Uterus (tissue), 4 donors: ENCODE measurements around the gene NUDT13. TPM values are rescaled to one million over a fixed set of nuclear protein-coding genes. Genes with fewer than 3 reads are reported as not detected.

Experiments used
- DNase-seq, 2 donors: peaks; one replicate each; pipeline ENCODE4 v3.0.0-alpha.2; 2019 to 2020
- H3K27ac ChIP-seq, 2 donors: fragments of 200-600 bp; sonication (generic); 1 replicate in 1 of 2; 2 replicates in 1 of 2; pipeline ENCODE4 v1.5.1; 2016 to 2018
- H3K27me3 ChIP-seq, 2 donors: fragments of 200-600 bp; sonication (generic); one replicate each; pipeline ENCODE4 v1.5.1; 2018 to 2019; ENCODE audit warnings: control low read depth in 1 of 2
- H3K36me3 ChIP-seq, 2 donors: fragments of 200-600 bp; sonication (generic); one replicate each; pipeline ENCODE4 v1.5.1; 2019; ENCODE audit warnings: control low read depth in 1 of 2
- H3K4me1 ChIP-seq, 2 donors: fragments of 200-600 bp; sonication (generic); one replicate each; pipeline ENCODE4 v1.5.1; 2018 to 2019; ENCODE audit warnings: control low read depth in 1 of 2
- H3K4me3 ChIP-seq, 2 donors: fragments of 200-600 bp; sonication (generic); 1 replicate in 1 of 2; 2 replicates in 1 of 2; pipeline ENCODE4 v1.5.1; 2018 to 2019; ENCODE audit warnings: mild to moderate bottlenecking in 1 of 2
- H3K9me3 ChIP-seq, 2 donors: fragments of 200-600 bp; sonication (generic); one replicate each; pipeline ENCODE4 v1.5.1; 2019; ENCODE audit warnings: control low read depth in 1 of 2
- CTCF ChIP-seq, 4 experiments: fragments of 200-600 bp in 2 of 4; fragments of 450-650 bp in 2 of 4; sonication (generic) in 2 of 4; IDR thresholded peaks; one replicate each; pipeline ENCODE4 v1.5.1; 2016 to 2019; ENCODE audit warnings: antibody characterized with exemption in 4 of 4, mild to moderate bottlenecking in 2 of 4, moderate library complexity in 1 of 4
- POLR2A ChIP-seq, 2 donors: fragments of 450-650 bp; IDR thresholded peaks; one replicate each; pipeline ENCODE4 v1.6.1; 2016; ENCODE audit warnings: antibody characterized with exemption in 2 of 2, mild to moderate bottlenecking in 1 of 2, moderate library complexity in 1 of 2
- intact Hi-C: fragments of 100-400 bp; cut with DNase I; formaldehyde crosslinking; loops from one replicate; pipeline ENCODE4 v1.15.1; 2023; ENCODE audit warnings: low total_unique reads
- total RNA-seq, 4 donors: library from RNA; depleted of rRNA in 3 of 4; stranded (reverse); fragments of >200 nt in 3 of 4; gene quantifications; one replicate each; pipeline versions ENCODE4 v1.1.0 to v1.2.4, GENCODE V29; 2014 to 2023
- donor health status: DM: yes; HTN: yes; CAD: no.

NUDT13 gene
- total RNA-seq, 4 donors from 2014 or later = 0.51 to 1.8 (median 1.1) TPM; not detected in 1

GRCh38 chr10:73086816-73087215, 23.4 kb upstream of the NUDT13 start:
- Histone ChIP-seq H3K9me3 (no peaks in the 10 kb centered on the region), H3K4me3 (no peak overlapping the region), H3K27me3 (no peaks in the 10 kb centered on the region), H3K27ac (no peak overlapping the region), H3K4me1 (no peaks in the 10 kb centered on the region), H3K36me3 (no peaks in the 10 kb centered on the region)
- DNase-seq = no peak
- TF ChIP-seq POLR2A (IDR thresholded peaks at IDR 0.05) = no peak
- TF ChIP-seq CTCF (IDR thresholded peaks at IDR 0.05) = no peak
- intact Hi-C loops = no loop called here

DNA sequence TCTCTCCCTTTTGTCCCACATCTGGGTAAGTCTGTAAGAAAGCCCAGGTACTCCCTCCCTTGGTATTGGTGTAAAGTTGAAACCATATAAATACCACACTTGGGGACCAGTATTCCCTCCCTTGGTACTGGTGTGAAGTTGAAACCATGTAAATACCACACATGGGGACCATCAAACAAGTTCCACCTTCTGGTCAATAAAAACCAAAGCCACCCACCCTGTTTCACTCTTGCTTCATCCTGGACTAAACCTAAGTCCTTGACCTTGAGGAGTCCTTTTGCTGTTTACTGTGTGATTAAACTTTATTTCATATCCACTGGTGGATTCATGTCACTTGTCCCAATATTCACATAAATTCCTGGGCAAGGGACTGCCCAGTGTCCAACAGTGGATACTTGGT, 22.0 kb upstream of the NUDT13 start:
- intact Hi-C loops = no loop called here
- Histone ChIP-seq H3K4me1 (no peaks in the 10 kb centered on the region), H3K27ac (no peak overlapping the region), H3K4me3 (no peak overlapping the region), H3K36me3 (no peaks in the 10 kb centered on the region), H3K9me3 (no peaks in the 10 kb centered on the region), H3K27me3 (no peaks in the 10 kb centered on the region)
- DNase-seq = no peak
- no peak for TF ChIP-seq CTCF (IDR thresholded peaks at IDR 0.05)
- no peak for TF ChIP-seq POLR2A (IDR thresholded peaks at IDR 0.05)

- Histone ChIP-seq H3K4me1 (no peaks in the 10 kb centered on the region), H3K4me3 (no peak overlapping the region), H3K36me3 (no peaks in the 10 kb centered on the region), H3K27ac (no peak overlapping the region), H3K9me3 (no peaks in the 10 kb centered on the region), H3K27me3 (no peaks in the 10 kb centered on the region)
- intact Hi-C loops = no loop called here
- TF ChIP-seq CTCF (IDR thresholded peaks at IDR 0.05) = no peak
- TF ChIP-seq POLR2A (IDR thresholded peaks at IDR 0.05) = no peak
- no peak for DNase-seq
Measured at GRCh38 chr10:73092830-73093229, 17.4 kb upstream of the NUDT13 start.

DNA sequence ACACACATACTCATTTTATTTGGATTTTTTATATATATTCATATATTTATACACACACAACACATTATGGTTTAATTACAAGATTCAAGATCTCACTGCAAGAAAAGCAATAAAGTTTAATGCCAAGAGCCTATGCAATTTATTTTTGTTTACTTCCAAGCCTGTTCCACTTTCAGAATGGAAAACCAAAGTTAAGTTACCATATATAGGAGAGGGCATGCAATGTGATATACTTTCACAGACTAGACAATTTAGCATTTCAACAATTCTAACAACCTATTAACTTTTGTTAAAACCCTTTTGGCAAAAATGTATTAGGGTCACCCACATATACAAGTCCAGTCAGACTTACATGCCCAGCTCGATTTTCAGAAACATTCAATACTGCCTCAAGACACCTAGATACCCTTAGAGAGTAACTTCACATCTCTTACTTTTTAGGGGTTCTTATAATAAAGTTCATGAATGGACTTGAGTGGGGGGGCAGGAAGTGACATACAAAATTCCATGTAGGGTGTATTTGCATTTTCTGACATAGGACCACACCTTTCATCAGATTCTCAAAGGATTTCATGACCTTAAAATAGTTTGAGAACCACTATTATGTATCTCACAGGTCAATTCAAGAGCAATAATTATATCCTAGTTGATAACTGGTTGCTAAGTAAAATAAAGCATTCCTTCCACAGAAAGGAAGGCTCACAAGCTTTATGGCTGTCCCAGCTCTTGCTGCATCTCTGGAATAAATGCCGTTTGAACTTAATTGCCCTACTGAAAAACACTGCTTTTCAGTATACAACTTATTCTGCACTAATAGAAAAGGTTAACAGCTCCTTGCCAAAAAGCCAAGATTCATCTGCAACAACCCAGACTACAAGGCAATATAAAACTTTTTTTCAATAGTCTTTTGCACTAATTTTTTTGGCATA, 16.1 kb upstream of the NUDT13 start:
- Histone ChIP-seq H3K27me3 (no peaks in the 10 kb centered on the region), H3K9me3 (no peaks in the 10 kb centered on the region), H3K36me3 (no peaks in the 10 kb centered on the region), H3K27ac (peak overlapping the region in 1 of 2 donors; percentile 99), H3K4me1 (no peaks in the 10 kb centered on the region), H3K4me3 (no peak overlapping the region)
- TF ChIP-seq POLR2A (IDR thresholded peaks at IDR 0.05) (no peak), CTCF (IDR thresholded peaks at IDR 0.05) (no peak)
- no peak for DNase-seq
- intact Hi-C loops = no loop called here

GRCh38 chr10:73094986-73095480, 15.2 kb upstream of the NUDT13 start:
- intact Hi-C loops = no loop called here
- no peaks in the 10 kb centered on the region for H3K9me3 ChIP-seq
- H3K27ac ChIP-seq = peak overlapping the region; percentile 98 to 99

More at GRCh38 chr10:73094986-73095480, 15.2 kb upstream of the NUDT13 start:
- Histone ChIP-seq H3K36me3 (no peaks in the 10 kb centered on the region), H3K27me3 (no peaks in the 10 kb centered on the region), H3K4me3 (peak overlapping the region; percentile 91 to 94), H3K4me1 (no peaks in the 10 kb centered on the region)
- no peak for TF ChIP-seq POLR2A (IDR thresholded peaks at IDR 0.05)
- TF ChIP-seq CTCF (IDR thresholded peaks at IDR 0.05) = no peak
- no peak for DNase-seq
